ENCODE measurements around the gene ZBTB34.

ZBTB34 gene

DNA sequence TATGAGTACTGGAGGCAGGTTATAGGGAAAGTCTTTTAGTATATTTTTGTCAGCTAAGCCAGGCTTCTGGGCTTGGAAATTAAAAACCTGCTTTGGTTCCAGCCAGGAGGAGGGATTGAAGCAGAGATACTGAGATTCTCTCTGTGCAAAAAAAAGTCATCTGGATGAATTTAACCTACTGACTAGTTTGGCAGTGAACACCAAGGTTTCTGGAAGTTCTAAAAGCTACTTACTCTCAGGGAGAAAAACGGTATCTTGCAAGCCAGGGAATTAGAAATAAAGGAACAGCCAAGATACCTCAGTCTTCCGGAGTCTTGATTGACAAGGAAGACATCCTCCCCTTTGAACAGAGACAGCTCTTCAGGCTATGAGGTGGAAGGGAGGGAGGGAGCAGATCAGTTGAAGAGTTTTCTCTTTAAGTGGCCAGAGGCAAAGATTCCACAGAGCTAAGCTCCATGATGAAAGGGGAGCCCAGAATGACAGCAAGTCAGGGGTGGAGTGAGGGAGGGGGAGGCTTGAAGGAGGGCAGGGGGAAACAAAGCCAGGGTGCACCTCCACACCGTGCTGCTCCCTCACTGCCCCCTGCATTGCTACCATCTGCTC lies 8.3 kb upstream of the ZBTB34 start:
- TF ChIP-seq, protein P1, sequence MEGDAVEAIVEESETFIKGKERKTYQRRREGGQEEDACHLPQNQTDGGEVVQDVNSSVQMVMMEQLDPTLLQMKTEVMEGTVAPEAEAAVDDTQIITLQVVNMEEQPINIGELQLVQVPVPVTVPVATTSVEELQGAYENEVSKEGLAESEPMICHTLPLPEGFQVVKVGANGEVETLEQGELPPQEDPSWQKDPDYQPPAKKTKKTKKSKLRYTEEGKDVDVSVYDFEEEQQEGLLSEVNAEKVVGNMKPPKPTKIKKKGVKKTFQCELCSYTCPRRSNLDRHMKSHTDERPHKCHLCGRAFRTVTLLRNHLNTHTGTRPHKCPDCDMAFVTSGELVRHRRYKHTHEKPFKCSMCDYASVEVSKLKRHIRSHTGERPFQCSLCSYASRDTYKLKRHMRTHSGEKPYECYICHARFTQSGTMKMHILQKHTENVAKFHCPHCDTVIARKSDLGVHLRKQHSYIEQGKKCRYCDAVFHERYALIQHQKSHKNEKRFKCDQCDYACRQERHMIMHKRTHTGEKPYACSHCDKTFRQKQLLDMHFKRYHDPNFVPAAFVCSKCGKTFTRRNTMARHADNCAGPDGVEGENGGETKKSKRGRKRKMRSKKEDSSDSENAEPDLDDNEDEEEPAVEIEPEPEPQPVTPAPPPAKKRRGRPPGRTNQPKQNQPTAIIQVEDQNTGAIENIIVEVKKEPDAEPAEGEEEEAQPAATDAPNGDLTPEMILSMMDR (conservative IDR thresholded peaks at IDR 0.05; ENCODE audit: low read depth, low read length), result no peak
- no peak for DNase-seq (ENCODE audit: low read depth)
- no peak overlapping the region for H3K4me3 ChIP-seq (ENCODE audit: low read length)

DNA sequence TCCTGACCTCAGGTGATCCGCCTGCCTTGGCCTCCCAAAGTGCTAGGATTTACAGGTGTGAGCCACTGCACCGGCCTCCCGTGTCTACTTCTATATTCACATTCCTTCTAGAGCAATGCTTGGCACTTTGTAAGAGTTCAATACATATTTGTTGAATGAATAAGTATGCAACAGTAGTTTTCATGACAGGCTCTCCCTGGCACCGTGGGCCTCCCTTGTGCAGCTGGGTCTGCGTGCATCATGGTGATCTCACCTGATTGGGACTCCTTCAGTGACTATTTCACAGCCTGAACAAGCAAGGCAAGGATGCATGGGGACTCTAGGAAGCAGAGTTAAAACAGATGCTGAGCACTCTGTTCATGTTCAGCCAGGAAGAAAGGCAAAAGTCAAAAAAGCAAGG lies 6.8 kb upstream of the ZBTB34 start:
- TF ChIP-seq, protein P1 (conservative IDR thresholded peaks at IDR 0.05; ENCODE audit: low read depth, low read length), result no peak
- DNase-seq (ENCODE audit: low read depth), result peak; percentile 30
- H3K4me3 ChIP-seq (ENCODE audit: low read length), result no peak overlapping the region

DNA sequence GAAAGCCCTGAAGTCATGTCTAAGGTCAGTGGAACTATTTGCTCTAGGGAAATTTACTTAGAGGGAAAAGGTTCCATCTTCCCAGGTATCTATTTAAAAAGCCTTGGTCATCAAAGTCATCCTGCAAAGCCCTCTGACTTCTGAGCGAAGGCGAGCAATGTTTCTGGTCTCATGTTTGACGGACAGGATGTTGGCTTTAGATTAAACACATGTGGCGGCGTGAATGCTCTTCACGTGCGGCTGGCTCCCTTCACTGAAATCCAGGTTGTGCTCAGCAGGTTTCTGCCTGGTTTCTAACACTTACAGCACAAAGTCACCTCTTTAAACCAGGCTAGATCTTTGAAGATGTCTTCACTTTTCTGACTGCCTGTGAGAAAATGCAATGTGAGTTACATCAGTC lies 5.7 kb upstream of the ZBTB34 start:
- H3K4me3 ChIP-seq (ENCODE audit: low read length), result no peak overlapping the region
- no peak for DNase-seq (ENCODE audit: low read depth)
- TF ChIP-seq, protein P1 (conservative IDR thresholded peaks at IDR 0.05; ENCODE audit: low read depth, low read length), result no peak

DNA sequence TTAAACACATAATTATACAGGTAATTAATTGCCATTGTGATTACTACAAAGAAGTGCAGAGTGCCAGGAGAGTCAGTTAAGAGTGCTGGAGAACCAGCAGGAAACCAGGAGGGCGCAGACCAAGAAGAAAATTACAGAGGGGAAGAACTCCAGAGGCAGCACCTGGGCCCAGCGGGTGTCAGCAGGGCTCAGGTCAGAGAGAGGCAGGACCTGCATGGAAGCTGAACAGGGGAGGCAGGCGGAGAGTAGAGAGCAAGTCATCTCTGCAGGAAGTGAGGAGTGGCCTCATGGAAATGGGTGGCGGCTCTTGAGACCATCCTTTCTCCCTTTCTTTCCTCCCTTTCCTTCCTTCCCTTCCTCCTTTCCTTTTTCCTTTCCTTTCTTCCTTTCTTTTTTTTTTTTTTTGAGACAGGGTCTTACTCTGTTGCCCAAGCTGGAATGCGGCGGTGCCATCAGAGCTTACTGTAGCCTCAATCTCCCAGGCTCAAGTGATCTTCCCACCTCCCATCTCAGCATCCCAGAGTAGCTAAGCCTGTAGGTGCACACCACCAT lies 4.0 kb upstream of the ZBTB34 start:
- TF ChIP-seq, protein P1 (conservative IDR thresholded peaks at IDR 0.05; ENCODE audit: low read depth, low read length), result no peak
- no peak overlapping the region for H3K4me3 ChIP-seq (ENCODE audit: low read length)
- no peak for DNase-seq (ENCODE audit: low read depth)

DNA sequence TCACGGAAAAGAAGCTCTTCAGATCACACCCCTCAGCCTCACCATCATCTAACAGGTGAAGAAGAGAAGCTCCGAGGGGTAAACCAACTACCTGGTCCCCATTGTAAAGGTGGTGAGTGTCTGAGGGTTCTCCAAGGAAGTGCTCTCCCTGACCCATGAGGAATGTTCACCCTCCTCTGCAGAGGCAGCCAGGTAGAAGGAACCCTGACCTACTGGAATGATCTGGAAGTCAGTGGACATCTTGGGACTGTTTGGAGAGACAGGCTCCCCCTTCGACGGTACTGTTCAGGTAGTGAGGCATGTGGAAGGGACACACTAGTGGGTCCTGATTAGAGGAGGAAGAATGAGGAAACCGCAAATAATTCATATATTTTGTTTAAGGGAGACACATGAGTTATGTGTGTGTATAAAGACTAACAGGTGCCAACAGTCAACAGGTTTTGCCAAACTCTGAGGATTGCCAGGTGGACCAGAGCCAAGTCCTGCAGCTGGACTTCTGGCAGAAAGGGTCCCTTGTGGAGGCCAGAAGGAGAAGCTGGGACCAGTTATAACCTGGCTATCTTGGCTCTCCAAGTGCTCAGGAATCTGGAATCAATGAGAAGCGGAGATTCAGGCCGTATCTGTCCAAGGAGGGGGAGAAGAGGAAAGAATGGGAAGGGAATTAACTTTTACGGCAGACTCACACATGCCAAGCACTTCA lies 3.0 kb upstream of the ZBTB34 start:
- no peak for DNase-seq (ENCODE audit: low read depth)
- TF ChIP-seq, protein P1 (conservative IDR thresholded peaks at IDR 0.05; ENCODE audit: low read depth, low read length), result no peak
- no peak overlapping the region for H3K4me3 ChIP-seq (ENCODE audit: low read length)

DNA sequence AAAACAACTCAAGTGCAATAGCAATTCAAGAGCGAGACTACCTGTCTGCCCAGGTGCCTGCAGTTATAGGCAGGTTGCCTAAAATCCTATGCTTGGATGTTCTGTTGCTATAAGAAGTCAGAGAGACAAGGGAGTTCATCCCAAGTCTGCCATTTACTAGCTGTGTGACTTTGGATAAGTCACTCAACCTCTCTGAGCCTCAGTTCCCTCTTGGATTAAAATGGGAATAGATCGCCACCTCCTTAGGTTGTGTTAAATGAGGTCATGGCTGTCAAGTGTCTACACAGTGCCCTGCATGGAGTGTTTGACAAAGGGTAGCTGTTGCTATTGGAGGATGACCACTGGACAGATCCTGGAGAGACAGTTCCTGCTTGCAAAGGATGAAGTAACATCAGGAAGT lies 1.3 kb upstream of the ZBTB34 start:
- TF ChIP-seq, protein P1 (conservative IDR thresholded peaks at IDR 0.05; ENCODE audit: low read depth, low read length), result no peak
- DNase-seq (ENCODE audit: low read depth), result no peak
- H3K4me3 ChIP-seq (ENCODE audit: low read length), result no peak overlapping the region
